Measurements from ENCODE around the gene ELFN2. TPM values are rescaled to one million over a fixed set of nuclear protein-coding genes. Genes with fewer than 3 reads are reported as not detected.

Gene ELFN2
- total and polyA plus RNA-seq, 8 donors, result 0.19 to 2.1 (median 1.1) TPM

DNA sequence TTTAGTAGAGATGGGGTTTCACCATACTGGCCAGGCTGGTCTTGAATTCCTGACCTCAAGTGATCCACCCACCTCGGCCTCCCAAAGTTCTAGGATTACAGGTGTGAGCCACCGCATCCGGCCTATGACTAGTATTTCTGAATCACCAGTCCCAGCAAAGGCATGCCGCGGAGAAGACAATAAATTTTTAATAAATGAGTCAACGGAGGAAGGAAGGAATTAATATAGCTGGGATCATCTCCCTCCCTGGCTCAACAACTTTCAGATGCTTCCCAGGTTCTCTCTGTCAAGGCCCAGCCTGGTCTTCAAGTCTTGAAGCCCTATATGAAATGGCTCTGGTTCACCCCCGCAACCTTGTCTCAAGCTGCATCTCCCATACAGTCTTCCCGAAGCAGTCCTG lies 99.3 kb downstream of the ELFN2 start:
- intact Hi-C loops (cut with DNase I), result no loop called here

DNA sequence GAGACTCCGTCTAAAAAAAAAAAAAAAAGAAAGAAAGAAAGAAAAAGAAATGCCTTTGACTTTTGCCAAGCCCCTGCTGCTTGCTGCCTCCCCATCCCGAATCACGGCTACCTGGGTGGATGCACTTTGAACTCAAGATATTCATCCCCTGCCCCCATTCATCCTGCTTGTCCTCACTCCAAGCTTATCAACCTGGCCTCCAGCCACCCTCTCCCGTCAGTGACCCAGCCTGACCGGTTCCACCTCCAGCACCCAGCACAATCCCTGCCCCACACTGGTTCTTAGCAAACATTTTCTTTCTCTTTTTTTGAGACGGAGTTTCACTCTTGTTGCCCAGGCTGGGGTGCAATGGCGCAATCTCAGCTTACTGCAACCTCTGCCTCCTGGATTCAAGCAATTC lies 100.6 kb downstream of the ELFN2 start:
- H3K4me3 ChIP-seq, result no peak overlapping the region
- TF ChIP-seq, protein P1, sequence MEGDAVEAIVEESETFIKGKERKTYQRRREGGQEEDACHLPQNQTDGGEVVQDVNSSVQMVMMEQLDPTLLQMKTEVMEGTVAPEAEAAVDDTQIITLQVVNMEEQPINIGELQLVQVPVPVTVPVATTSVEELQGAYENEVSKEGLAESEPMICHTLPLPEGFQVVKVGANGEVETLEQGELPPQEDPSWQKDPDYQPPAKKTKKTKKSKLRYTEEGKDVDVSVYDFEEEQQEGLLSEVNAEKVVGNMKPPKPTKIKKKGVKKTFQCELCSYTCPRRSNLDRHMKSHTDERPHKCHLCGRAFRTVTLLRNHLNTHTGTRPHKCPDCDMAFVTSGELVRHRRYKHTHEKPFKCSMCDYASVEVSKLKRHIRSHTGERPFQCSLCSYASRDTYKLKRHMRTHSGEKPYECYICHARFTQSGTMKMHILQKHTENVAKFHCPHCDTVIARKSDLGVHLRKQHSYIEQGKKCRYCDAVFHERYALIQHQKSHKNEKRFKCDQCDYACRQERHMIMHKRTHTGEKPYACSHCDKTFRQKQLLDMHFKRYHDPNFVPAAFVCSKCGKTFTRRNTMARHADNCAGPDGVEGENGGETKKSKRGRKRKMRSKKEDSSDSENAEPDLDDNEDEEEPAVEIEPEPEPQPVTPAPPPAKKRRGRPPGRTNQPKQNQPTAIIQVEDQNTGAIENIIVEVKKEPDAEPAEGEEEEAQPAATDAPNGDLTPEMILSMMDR (IDR thresholded peaks at IDR 0.05), result no peak
- no peaks in the 10 kb centered on the region for H3K9me3 ChIP-seq
- ATAC-seq, result peak; percentile 85 to 95 (median 90)
- peak; percentile 73 to 87 (median 83) for DNase-seq
- intact Hi-C loops (cut with DNase I), result no loop called here
- H3K27me3 ChIP-seq, result peaks cover 0 to 13% (median 1%) of the 10 kb centered on the region in 4 donors
- H3K36me3 ChIP-seq, result no peaks in the 10 kb centered on the region
- WGBS, 2 donors, result 7 to 14% methylated on average over 7 of the region's 7 CpGs
- peak overlapping the region in 3 of 4 donors; percentile 20 to 73 (median 58) for H3K27ac ChIP-seq
- no peak for FAIRE-seq
- peaks cover 0 to 25% (median 7%) of the 10 kb centered on the region in 3 donors for H3K4me1 ChIP-seq

More for the DNA sequence above, 99.3 kb downstream of the ELFN2 start:
- peaks cover 0 to 16% (median 1%) of the 10 kb centered on the region in 4 donors for H3K27me3 ChIP-seq
- no peaks in the 10 kb centered on the region for H3K36me3 ChIP-seq
- WGBS, 2 donors, result 88 to 95% methylated on average over 8 of the region's 8 CpGs
- no peak overlapping the region for H3K27ac ChIP-seq
- FAIRE-seq, result no peak
- H3K4me1 ChIP-seq, result peaks cover 0 to 23% (median 7%) of the 10 kb centered on the region in 3 donors
- ATAC-seq, result no peak
- DNase-seq, result no peak
- H3K4me3 ChIP-seq, result no peak overlapping the region
- no peaks in the 10 kb centered on the region for H3K9me3 ChIP-seq
- TF ChIP-seq, protein P1 (IDR thresholded peaks at IDR 0.05), result no peak

DNA sequence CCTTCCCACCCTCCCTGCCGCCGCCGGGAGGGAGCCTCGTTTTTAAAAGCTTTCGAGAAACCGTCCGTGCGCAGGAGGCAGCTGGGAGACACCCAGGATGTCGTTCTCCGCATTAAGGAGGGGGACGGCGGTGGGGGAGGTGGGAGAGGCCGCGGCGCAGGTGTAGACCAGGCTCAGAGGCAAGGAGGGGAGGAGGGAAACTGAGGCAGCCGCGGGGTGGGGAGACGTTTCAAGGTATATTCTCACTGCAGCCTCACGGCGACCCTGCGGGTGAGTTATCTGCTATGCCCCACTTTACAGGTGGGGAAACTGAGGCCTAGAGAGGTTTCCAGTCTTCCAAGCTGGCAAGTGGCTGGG lies 102.3 kb downstream of the ELFN2 start:
- ATAC-seq, result no peak
- TF ChIP-seq, protein P1 (IDR thresholded peaks at IDR 0.05), result no peak
- H3K9me3 ChIP-seq, result no peaks in the 10 kb centered on the region
- no peak for FAIRE-seq
- no peaks in the 10 kb centered on the region for H3K36me3 ChIP-seq
- intact Hi-C loops (cut with DNase I), result no loop called here
- peaks cover 0 to 13% (median 1%) of the 10 kb centered on the region in 4 donors for H3K27me3 ChIP-seq
- H3K4me3 ChIP-seq, result peak overlapping the region in 1 of 4 donors; percentile 17
- DNase-seq, result peak in 1 of 6 donors; percentile 69
- H3K27ac ChIP-seq, result no peak overlapping the region
- peaks cover 0 to 25% (median 7%) of the 10 kb centered on the region in 3 donors for H3K4me1 ChIP-seq
- 6 to 12% methylated on average over 18 to 21 of the region's 21 CpGs for WGBS, 2 donors

DNA sequence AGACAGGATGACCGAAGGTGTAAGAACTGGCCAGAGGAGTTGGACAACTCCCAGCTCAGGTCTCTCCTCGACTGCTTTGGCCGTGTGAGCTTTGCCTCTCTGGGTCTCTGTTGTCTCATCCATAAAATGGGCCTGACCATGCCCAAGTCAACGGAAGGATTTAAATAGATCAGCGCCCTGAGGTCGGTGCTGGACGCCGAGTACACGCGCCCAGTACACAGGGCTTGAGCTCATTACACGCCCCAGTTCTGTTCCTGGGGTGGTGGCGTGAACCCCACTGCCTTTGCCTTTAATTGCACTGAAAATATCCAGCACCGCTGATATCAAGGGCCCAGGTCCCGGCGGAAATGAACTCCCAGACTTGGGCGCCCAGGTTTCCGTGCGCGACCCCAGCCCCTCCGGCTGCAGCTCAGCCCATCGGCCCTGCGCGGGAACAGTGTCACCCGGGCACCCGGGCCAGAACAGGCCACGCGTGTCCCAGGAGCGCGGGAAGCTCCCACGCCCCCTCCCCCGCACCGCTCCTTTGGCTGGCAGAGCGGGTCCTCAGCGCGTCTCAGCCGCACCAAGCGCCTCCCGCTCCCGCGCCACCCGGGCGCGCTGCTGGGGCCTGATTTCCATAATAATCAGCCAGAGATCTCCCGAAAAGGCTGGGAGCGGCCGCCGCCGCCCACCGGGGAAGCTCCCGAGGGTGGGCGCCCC lies 102.8 kb downstream of the ELFN2 start:
- Histone ChIP-seq H3K27me3 (peaks cover 0 to 13% (median 1%) of the 10 kb centered on the region in 4 donors), H3K36me3 (no peaks in the 10 kb centered on the region), H3K9me3 (no peaks in the 10 kb centered on the region), H3K27ac (no peak overlapping the region), H3K4me1 (peaks cover 0 to 25% (median 7%) of the 10 kb centered on the region in 3 donors), H3K4me3 (peak overlapping the region in 1 of 4 donors; percentile 17)
- 17 to 18% methylated on average over 49 to 51 of the region's 51 CpGs for WGBS, 2 donors
- DNase-seq, result peak in 2 of 6 donors; percentile 55 to 70
- ATAC-seq, result peak in 1 of 4 donors; percentile 16
- intact Hi-C loops (cut with DNase I), result no loop called here
- FAIRE-seq, result no peak
- TF ChIP-seq, protein P1 (IDR thresholded peaks at IDR 0.05), result no peak

Measured in pancreas (tissue), 10 donors.